HS-5 (cell line): Measurements from ENCODE around the gene CD8B2.
"Not testable (repeated sequence)": the region's sequence is repeated elsewhere in the genome, so short reads cannot be mapped to it uniquely, and the experiment has no call there.

Source experiments
- DNase-seq: peaks from one replicate; pipeline ENCODE4 v3.0.0-alpha.2; 2012; ENCODE audit warnings: low read depth

CD8B2 gene

GRCh38 chr2:106551417-106552130, 64.4 kb downstream of the CD8B2 start:
- no peak for DNase-seq

- no peak for DNase-seq
These were observed 65.8 kb downstream of the CD8B2 start for GRCh38 chr2:106552921-106553320.

- no peak for DNase-seq
These were observed 66.2 kb downstream of the CD8B2 start for GRCh38 chr2:106553321-106553720.

- no peak for DNase-seq
These were observed 67.2 kb downstream of the CD8B2 start for GRCh38 chr2:106554411-106554810.

GRCh38 chr2:106555053-106555452, 67.9 kb downstream of the CD8B2 start:
- no peak for DNase-seq

GRCh38 chr2:106559786-106560185, 72.6 kb downstream of the CD8B2 start:
- DNase-seq: not testable (repeated sequence)

- DNase-seq: no peak
These were observed 73.6 kb downstream of the CD8B2 start for GRCh38 chr2:106560773-106561172.

GRCh38 chr2:106561356-106561755, 74.2 kb downstream of the CD8B2 start:
- DNase-seq: no peak

- DNase-seq: no peak
These were observed 74.6 kb downstream of the CD8B2 start for GRCh38 chr2:106561803-106562202.

GRCh38 chr2:106562268-106563186, 75.4 kb downstream of the CD8B2 start:
- no peak for DNase-seq

- DNase-seq: no peak
These were observed 76.0 kb downstream of the CD8B2 start for GRCh38 chr2:106563195-106563594.

GRCh38 chr2:106565599-106565998, 78.4 kb downstream of the CD8B2 start:
- DNase-seq: no peak

- DNase-seq: peak; percentile 9
These were observed 78.9 kb downstream of the CD8B2 start for GRCh38 chr2:106566050-106566449.

- not testable (repeated sequence) for DNase-seq
These were observed 79.3 kb downstream of the CD8B2 start for GRCh38 chr2:106566484-106566883.

- DNase-seq: no peak
These were observed 83.2 kb downstream of the CD8B2 start for GRCh38 chr2:106570316-106570715.
